HL-60 (cell line): ENCODE results near the gene BSN.

Experiments
- DNase-seq, 2 experiments: peaks; one replicate each; pipeline ENCODE4 v3.0.0-alpha.2; 2010 to 2020; ENCODE audit warnings: low read depth in 1 of 2, low spot score in 1 of 2
- H3K27ac ChIP-seq: fragments of 250-450 bp; sonication (Bioruptor Pico); replicated peaks from 2 replicates; pipeline ENCODE4 v1.5.1; 2020; ENCODE audit warnings: mild to moderate bottlenecking, moderate library complexity
- H3K27me3 ChIP-seq: fragments of 250-450 bp; sonication (Bioruptor Pico); 2 replicates; pipeline ENCODE4 v1.5.1; 2021; ENCODE audit warnings: mild to moderate bottlenecking, moderate library complexity; ENCODE audit not compliant: insufficient read depth, poor library complexity, severe bottlenecking
- H3K4me3 ChIP-seq: replicated peaks from 2 replicates; pipeline ENCODE4 v1.5.1; 2011; ENCODE audit warnings: mild to moderate bottlenecking, control low read depth, low read length; ENCODE audit not compliant: insufficient read depth
- GABPA ChIP-seq: IDR thresholded peaks from 2 replicates; pipeline ENCODE4 v1.6.1; 2012; ENCODE audit warnings: low read depth
- POLR2AphosphoS5 ChIP-seq: IDR thresholded peaks from 2 replicates; pipeline ENCODE4 v1.6.1; 2012; ENCODE audit warnings: low read depth
- SPI1 ChIP-seq: IDR thresholded peaks from 2 replicates; pipeline ENCODE4 v1.6.1; 2012; ENCODE audit warnings: low read depth, mild to moderate bottlenecking, borderline replicate concordance
- TF ChIP-seq, protein P1 (sequence below): IDR thresholded peaks from 2 replicates; pipeline ENCODE4 v1.6.1; 2012; ENCODE audit warnings: low read depth; ENCODE audit not compliant: insufficient replicate concordance
- TF ChIP-seq, protein P2 (sequence below): IDR thresholded peaks from one replicate; pipeline ENCODE4 v1.5.1; 2011; ENCODE audit warnings: low read length, control low read depth, inconsistent platforms; ENCODE audit not compliant: insufficient read depth

BSN gene

DNA sequence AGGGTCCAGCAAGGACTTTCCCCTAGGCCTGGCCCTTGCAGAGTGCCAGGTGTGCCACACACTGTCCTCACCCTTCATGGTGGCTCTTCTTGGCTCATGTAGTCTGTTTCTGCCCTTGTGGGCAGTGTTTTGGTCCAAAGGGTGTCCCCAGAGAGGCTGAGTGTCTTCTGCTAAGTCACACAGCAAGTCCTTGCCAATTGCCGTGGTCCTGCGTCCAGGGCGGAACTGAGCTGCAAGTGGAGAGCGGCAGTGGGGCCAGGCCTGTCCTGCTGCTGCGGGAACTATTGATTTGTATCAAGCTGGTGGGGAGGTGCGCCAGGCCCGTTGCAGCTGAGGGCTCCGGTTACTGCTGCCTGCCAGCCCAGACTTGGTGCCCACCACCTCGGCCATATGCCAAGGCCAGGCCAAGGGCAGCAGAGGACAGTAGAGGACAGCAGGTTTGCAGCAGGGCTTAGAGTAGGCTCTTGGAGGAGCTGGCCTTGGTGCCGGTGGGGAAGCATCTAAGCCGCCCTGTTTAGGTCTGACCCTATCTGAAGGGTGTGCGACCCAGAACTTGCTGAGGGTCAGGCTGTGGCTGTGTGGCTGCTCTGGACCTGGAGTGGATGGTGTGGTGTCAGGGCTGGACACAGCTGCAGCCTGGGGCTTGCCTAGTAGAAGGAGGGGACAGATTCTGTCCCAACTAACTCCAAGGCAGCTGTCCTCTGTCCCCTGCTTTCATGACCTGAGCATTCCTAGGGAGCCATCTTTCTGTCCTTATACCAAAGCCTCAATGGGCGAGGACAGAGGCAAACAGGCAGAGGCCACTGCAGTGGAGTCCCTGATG lies 160.7 kb downstream of the BSN start:
- no peak for DNase-seq
- TF ChIP-seq, protein P1, sequence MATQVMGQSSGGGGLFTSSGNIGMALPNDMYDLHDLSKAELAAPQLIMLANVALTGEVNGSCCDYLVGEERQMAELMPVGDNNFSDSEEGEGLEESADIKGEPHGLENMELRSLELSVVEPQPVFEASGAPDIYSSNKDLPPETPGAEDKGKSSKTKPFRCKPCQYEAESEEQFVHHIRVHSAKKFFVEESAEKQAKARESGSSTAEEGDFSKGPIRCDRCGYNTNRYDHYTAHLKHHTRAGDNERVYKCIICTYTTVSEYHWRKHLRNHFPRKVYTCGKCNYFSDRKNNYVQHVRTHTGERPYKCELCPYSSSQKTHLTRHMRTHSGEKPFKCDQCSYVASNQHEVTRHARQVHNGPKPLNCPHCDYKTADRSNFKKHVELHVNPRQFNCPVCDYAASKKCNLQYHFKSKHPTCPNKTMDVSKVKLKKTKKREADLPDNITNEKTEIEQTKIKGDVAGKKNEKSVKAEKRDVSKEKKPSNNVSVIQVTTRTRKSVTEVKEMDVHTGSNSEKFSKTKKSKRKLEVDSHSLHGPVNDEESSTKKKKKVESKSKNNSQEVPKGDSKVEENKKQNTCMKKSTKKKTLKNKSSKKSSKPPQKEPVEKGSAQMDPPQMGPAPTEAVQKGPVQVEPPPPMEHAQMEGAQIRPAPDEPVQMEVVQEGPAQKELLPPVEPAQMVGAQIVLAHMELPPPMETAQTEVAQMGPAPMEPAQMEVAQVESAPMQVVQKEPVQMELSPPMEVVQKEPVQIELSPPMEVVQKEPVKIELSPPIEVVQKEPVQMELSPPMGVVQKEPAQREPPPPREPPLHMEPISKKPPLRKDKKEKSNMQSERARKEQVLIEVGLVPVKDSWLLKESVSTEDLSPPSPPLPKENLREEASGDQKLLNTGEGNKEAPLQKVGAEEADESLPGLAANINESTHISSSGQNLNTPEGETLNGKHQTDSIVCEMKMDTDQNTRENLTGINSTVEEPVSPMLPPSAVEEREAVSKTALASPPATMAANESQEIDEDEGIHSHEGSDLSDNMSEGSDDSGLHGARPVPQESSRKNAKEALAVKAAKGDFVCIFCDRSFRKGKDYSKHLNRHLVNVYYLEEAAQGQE, result peak; percentile 15
- TF ChIP-seq GABPA, result no peak
- TF ChIP-seq SPI1, result no peak
- TF ChIP-seq POLR2AphosphoS5, result no peak
- TF ChIP-seq, protein P2, sequence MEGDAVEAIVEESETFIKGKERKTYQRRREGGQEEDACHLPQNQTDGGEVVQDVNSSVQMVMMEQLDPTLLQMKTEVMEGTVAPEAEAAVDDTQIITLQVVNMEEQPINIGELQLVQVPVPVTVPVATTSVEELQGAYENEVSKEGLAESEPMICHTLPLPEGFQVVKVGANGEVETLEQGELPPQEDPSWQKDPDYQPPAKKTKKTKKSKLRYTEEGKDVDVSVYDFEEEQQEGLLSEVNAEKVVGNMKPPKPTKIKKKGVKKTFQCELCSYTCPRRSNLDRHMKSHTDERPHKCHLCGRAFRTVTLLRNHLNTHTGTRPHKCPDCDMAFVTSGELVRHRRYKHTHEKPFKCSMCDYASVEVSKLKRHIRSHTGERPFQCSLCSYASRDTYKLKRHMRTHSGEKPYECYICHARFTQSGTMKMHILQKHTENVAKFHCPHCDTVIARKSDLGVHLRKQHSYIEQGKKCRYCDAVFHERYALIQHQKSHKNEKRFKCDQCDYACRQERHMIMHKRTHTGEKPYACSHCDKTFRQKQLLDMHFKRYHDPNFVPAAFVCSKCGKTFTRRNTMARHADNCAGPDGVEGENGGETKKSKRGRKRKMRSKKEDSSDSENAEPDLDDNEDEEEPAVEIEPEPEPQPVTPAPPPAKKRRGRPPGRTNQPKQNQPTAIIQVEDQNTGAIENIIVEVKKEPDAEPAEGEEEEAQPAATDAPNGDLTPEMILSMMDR, result no peak

DNA sequence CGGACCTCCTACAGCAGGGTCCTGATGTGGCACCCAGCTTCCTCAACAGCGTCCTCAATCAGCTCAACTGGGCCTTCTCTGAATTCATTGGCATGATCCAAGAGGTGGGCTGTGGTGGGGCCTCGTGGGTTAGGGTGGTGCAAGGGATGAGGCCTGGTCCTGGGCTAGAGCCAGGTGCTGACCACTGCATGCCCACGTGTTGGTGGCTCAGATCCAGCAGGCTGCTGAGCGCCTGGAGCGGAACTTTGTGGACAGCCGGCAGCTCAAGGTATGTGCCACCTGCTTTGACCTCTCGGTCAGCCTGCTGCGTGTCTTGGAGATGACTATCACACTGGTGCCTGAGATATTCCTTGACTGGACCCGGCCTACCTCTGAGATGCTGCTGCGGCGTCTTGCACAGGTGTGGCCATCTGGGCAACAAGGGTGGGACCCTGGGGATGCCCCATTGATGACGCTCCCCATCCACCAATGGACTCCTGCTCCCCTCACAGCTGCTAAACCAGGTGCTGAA lies 161.4 kb downstream of the BSN start:
- no peak for DNase-seq
- no peak for TF ChIP-seq SPI1
- no peak for TF ChIP-seq GABPA
- no peak; the same call in 1 of the 2 replicates for TF ChIP-seq POLR2AphosphoS5
- TF ChIP-seq, protein P2, result no peak
- TF ChIP-seq, protein P1, result no peak

More for the DNA sequence above, 160.7 kb downstream of the BSN start:
- no peak overlapping the region for H3K27ac ChIP-seq
- H3K27me3 ChIP-seq, result no peaks in the 10 kb centered on the region
- H3K4me3 ChIP-seq, result no peak overlapping the region

DNA sequence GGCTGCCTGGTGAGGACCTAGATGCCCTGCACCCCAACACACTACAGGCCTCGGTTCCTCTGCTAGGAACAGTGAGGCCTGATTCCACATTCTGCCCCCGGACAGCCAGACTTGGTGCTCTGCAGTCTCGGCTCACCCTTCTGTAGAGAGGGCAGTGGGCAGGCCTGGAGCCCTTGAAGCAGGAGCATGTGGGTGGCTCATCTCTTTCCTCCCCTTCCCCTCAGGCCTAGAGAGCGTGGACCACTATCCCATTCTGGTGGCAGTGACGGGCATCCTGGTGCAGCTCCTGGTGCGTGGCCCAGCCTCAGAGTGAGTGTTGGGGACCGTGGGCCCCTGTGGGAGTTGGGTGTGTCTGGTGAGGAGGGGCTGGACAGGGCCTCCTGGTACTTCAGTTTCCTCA lies 161.9 kb downstream of the BSN start:
- TF ChIP-seq GABPA, result no peak
- no peak for TF ChIP-seq SPI1
- TF ChIP-seq POLR2AphosphoS5, result no peak
- TF ChIP-seq, protein P2, result no peak
- TF ChIP-seq, protein P1, result no peak
- no peak for DNase-seq
- H3K27ac ChIP-seq, result no peak overlapping the region
- H3K27me3 ChIP-seq, result no peaks in the 10 kb centered on the region
- H3K4me3 ChIP-seq, result no peak overlapping the region

More for the DNA sequence above, 161.4 kb downstream of the BSN start:
- H3K27ac ChIP-seq, result no peak overlapping the region
- H3K4me3 ChIP-seq, result no peak overlapping the region
- no peaks in the 10 kb centered on the region for H3K27me3 ChIP-seq
